Fibroblast of the aortic adventitia (primary cell): ENCODE measurements around the gene BTN3A1. TPM values are rescaled to one million over a fixed set of nuclear protein-coding genes. Genes with fewer than 3 reads are reported as not detected.
"Not testable (repeated sequence)": the region's sequence is repeated elsewhere in the genome, so short reads cannot be mapped to it uniquely, and the experiment has no call there.

Experiments
- DNase-seq: peaks from one replicate; pipeline ENCODE4 v3.0.0-alpha.2; 2010; ENCODE audit warnings: low read depth
- H3K4me3 ChIP-seq: 2 replicates; pipeline ENCODE4 v1.5.1; 2011; ENCODE audit warnings: low read depth, mild to moderate bottlenecking, control low read depth, low read length, moderate library complexity
- CTCF ChIP-seq: IDR thresholded peaks from 2 replicates; pipeline ENCODE4 v1.5.1; 2011; ENCODE audit warnings: mild to moderate bottlenecking, low read length, control low read depth, inconsistent platforms; ENCODE audit not compliant: insufficient read depth
- total RNA-seq: library from RNA; depleted of rRNA; stranded (reverse); fragments of >200 nt; gene quantifications from 2 replicates; pipeline ENCODE4 v1.2.3, GENCODE V29; 2012; ENCODE audit warnings: low replicate concordance

The BTN3A1 gene
- total RNA-seq, 1 donor: 24.0 TPM

GRCh38 chr6:26411751-26412150, 9.7 kb downstream of the BTN3A1 start:
- no peak for TF ChIP-seq CTCF
- DNase-seq: no peak
- H3K4me3 ChIP-seq: no peak overlapping the region

- TF ChIP-seq CTCF: no peak
- no peak for DNase-seq
- no peak overlapping the region for H3K4me3 ChIP-seq
These were observed 10.2 kb downstream of the BTN3A1 start for GRCh38 chr6:26412228-26412627.

GRCh38 chr6:26412954-26413353, 10.9 kb downstream of the BTN3A1 start:
- no peak for TF ChIP-seq CTCF
- H3K4me3 ChIP-seq: no peak overlapping the region
- no peak for DNase-seq

GRCh38 chr6:26414281-26414680, 12.2 kb downstream of the BTN3A1 start:
- H3K4me3 ChIP-seq: no peak overlapping the region
- no peak for TF ChIP-seq CTCF
- no peak for DNase-seq

DNA sequence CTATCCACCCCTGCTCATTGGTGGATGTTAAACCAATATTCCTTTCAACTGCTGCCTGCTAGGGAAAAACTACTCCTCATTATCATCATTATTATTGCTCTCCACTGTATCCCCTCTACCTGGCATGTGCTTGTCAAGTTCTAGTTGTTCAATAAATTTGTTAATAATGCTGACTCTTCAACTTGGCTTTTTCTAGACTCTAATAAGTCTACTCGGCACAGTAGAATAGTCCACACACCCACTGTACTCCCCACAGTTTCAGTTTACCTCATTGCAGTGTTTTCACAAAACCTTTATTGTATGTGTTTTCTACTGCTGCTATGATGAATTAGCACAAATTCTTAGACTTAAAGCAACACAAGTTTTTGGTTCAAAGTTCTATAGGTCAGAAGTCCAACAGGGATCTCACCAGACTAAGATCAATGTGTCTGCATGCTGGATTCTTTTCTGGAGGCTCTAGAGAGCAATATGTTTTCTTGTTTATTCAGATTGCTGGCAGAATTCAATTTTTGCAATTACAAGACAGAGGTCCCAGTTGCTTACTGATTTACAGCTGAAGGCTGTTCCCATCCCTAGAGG, 13.1 kb downstream of the BTN3A1 start:
- DNase-seq: no peak
- no peak overlapping the region for H3K4me3 ChIP-seq
- TF ChIP-seq CTCF: no peak

GRCh38 chr6:26415791-26416190, 13.7 kb downstream of the BTN3A1 start:
- DNase-seq: no peak
- no peak for TF ChIP-seq CTCF

GRCh38 chr6:26416288-26416687, 14.2 kb downstream of the BTN3A1 start:
- DNase-seq: no peak
- no peak for TF ChIP-seq CTCF
- no peak overlapping the region for H3K4me3 ChIP-seq

More at GRCh38 chr6:26415791-26416190, 13.7 kb downstream of the BTN3A1 start:
- no peak overlapping the region for H3K4me3 ChIP-seq

- H3K4me3 ChIP-seq, DNase-seq: not testable (repeated sequence)
These were observed 16.0 kb downstream of the BTN3A1 start for GRCh38 chr6:26418077-26418476.

GRCh38 chr6:26418795-26419194, 16.7 kb downstream of the BTN3A1 start:
- not testable (repeated sequence) for DNase-seq, H3K4me3 ChIP-seq
